Kidney (tissue), 14 donors: Measurements from ENCODE around the gene TOPAZ1. TPM values are rescaled to one million over a fixed set of nuclear protein-coding genes. Genes with fewer than 3 reads are reported as not detected.

Source experiments
- DNase-seq, 5 donors: peaks; one replicate each; pipeline ENCODE4 v3.0.0-alpha.2; 2013 to 2020
- FAIRE-seq: peaks from 2 replicates; lab custom pipeline; 2012; peaks lifted over from hg19 to GRCh38; lab: Jason Lieb, UNC
- H3K27ac ChIP-seq, 2 donors: one replicate each; pipeline ENCODE4 v1.7.0; 2013; ENCODE audit warnings: low read depth in 2 of 2, low read length in 2 of 2, inconsistent platforms in 1 of 2
- H3K27me3 ChIP-seq: one replicate; pipeline ENCODE4 v1.7.1; 2013; ENCODE audit warnings: low read length, inconsistent platforms; ENCODE audit not compliant: control insufficient read depth, insufficient read depth
- H3K36me3 ChIP-seq, 3 donors: one replicate each; pipeline versions ENCODE4 v1.7.0 to v1.7.1; 2013; ENCODE audit warnings: low read length in 3 of 3, control low read depth in 1 of 3, inconsistent platforms in 1 of 3; ENCODE audit not compliant: insufficient read depth in 3 of 3, control insufficient read depth in 2 of 3
- H3K4me1 ChIP-seq, 3 donors: one replicate each; pipeline versions ENCODE4 v1.7.0 to v1.7.1; 2013; ENCODE audit warnings: low read length in 3 of 3, inconsistent platforms in 1 of 3, low read depth in 1 of 3; ENCODE audit not compliant: control insufficient read depth in 2 of 3, insufficient read depth in 2 of 3
- H3K4me3 ChIP-seq, 3 donors: one replicate each; pipeline versions ENCODE4 v1.7.0 to v1.8.1; 2013; ENCODE audit warnings: low read length in 3 of 3, control low read depth in 1 of 3, inconsistent platforms in 1 of 3
- H3K9ac ChIP-seq, 3 donors: one replicate each; pipeline versions ENCODE4 v1.7.0 to v1.7.1; 2013; ENCODE audit warnings: low read length in 3 of 3, control low read depth in 1 of 3, inconsistent platforms in 1 of 3
- H3K9me3 ChIP-seq, 3 donors: one replicate each; pipeline versions ENCODE4 v1.7.0 to v1.7.1; 2013; ENCODE audit warnings: low read length in 3 of 3, control low read depth in 1 of 3, inconsistent platforms in 1 of 3; ENCODE audit not compliant: control insufficient read depth in 2 of 3, insufficient read depth in 1 of 3
- CTCF ChIP-seq: IDR thresholded peaks from 3 replicates; pipeline ENCODE4 v1.5.1; 2012; ENCODE audit warnings: mild to moderate bottlenecking, moderate library complexity, borderline replicate concordance; ENCODE audit not compliant: insufficient read depth; ENCODE audit errors: extremely low read depth
- intact Hi-C: fragments of 100-400 bp; cut with DNase I; formaldehyde crosslinking; loops from one replicate; pipeline ENCODE4 v1.11.1; 2022
- polyA plus RNA-seq: library from polyadenylated mRNA; stranded (reverse); fragments of 350-450 nt; fragmentation: Illumina TruSeq; extraction: RNeasy Lipid Tissue Mini Kit (QIAGEN cat#74804); gene quantifications from one replicate; pipeline ENCODE4 v1.2.3, GENCODE V29; 2014; ENCODE audit warnings: low read depth, low replicate concordance; ENCODE audit not compliant: insufficient read depth
- total RNA-seq: library from RNA; stranded (reverse); fragmentation: NEBNext Ultra II Directional; extraction: Animal tissue kit (Norgen Biotek cat#: 25700); gene quantifications from one replicate; pipeline ENCODE4 v1.2.1, GENCODE V29; 2021
- donor health status: control.
- donor health status: control.
- donor health status: control.
- donor health status: control.
- donor health status: control.
- donor health status: DM: yes; HTN: yes; CAD: no.
- donor health status: Normal renal cell carcinoma (clear cell type).

The TOPAZ1 gene
- total and polyA plus RNA-seq, 2 donors from 2014 or later = not detected

GRCh38 chr3:44237161-44237560, 4.5 kb upstream of the TOPAZ1 start:
- H3K9ac ChIP-seq = no peak overlapping the region
- intact Hi-C loops = no loop called here
- no peaks in the 10 kb centered on the region for H3K36me3 ChIP-seq
- FAIRE-seq (no peak), DNase-seq (no peak)
- no peak overlapping the region for H3K4me3 ChIP-seq
- no peaks in the 10 kb centered on the region for H3K9me3 ChIP-seq
- H3K4me1 ChIP-seq = peaks cover 0 to 4% (median 0%) of the 10 kb centered on the region in 3 donors
- no peak for TF ChIP-seq CTCF
- H3K27ac ChIP-seq = no peak overlapping the region
- no peaks in the 10 kb centered on the region for H3K27me3 ChIP-seq

- Histone ChIP-seq H3K9ac (no peak overlapping the region), H3K4me1 (peaks cover 0 to 4% (median 0%) of the 10 kb centered on the region in 3 donors), H3K9me3 (no peaks in the 10 kb centered on the region), H3K4me3 (no peak overlapping the region), H3K27me3 (no peaks in the 10 kb centered on the region), H3K27ac (no peak overlapping the region), H3K36me3 (no peaks in the 10 kb centered on the region)
- intact Hi-C loops = no loop called here
- FAIRE-seq (no peak), DNase-seq (peak in 1 of 5 donors; percentile 1)
- no peak for TF ChIP-seq CTCF
Measured at GRCh38 chr3:44237665-44238064, 4.0 kb upstream of the TOPAZ1 start.

GRCh38 chr3:44238889-44239288, 2.8 kb upstream of the TOPAZ1 start:
- no peak overlapping the region for H3K9ac ChIP-seq
- no peaks in the 10 kb centered on the region for H3K36me3 ChIP-seq
- intact Hi-C loops = no loop called here
- H3K4me3 ChIP-seq = no peak overlapping the region
- H3K9me3 ChIP-seq = no peaks in the 10 kb centered on the region
- no peaks in the 10 kb centered on the region for H3K27me3 ChIP-seq
- no peak overlapping the region for H3K27ac ChIP-seq
- H3K4me1 ChIP-seq = peaks cover 0 to 4% (median 0%) of the 10 kb centered on the region in 3 donors
- TF ChIP-seq CTCF = no peak
- no peak for DNase-seq
- no peak for FAIRE-seq

GRCh38 chr3:44240061-44240460, 1.6 kb upstream of the TOPAZ1 start:
- FAIRE-seq (no peak), DNase-seq (no peak)
- no peaks in the 10 kb centered on the region for H3K27me3 ChIP-seq
- TF ChIP-seq CTCF = no peak
- H3K4me1 ChIP-seq = peaks cover 0 to 4% (median 0%) of the 10 kb centered on the region in 3 donors
- no peak overlapping the region for H3K9ac ChIP-seq
- no peaks in the 10 kb centered on the region for H3K9me3 ChIP-seq
- no peaks in the 10 kb centered on the region for H3K36me3 ChIP-seq
- intact Hi-C loops = no loop called here
- H3K4me3 ChIP-seq = no peak overlapping the region
- H3K27ac ChIP-seq = no peak overlapping the region
